Sigmoid colon (tissue), 4 donors: ENCODE data around the gene KRT7.
A peak's percentile ranks its signal among the peaks of the same experiment; 100 is the strongest.

Source experiments
- EP300 ChIP-seq, 4 donors: sonication (generic); formaldehyde crosslinking; IDR thresholded peaks; one replicate each; pipeline ENCODE4 v1.6.1; 2017; ENCODE audit warnings: antibody characterized with exemption in 4 of 4
- POLR2A ChIP-seq, 2 donors: fragments of 450-650 bp; IDR thresholded peaks; one replicate each; pipeline ENCODE4 v1.6.1; 2016; ENCODE audit warnings: antibody characterized with exemption in 2 of 2, mild to moderate bottlenecking in 2 of 2, moderate library complexity in 2 of 2
- POLR2AphosphoS5 ChIP-seq, 4 donors: sonication (generic); formaldehyde crosslinking; IDR thresholded peaks; one replicate each; pipeline ENCODE4 v1.6.1; 2017; ENCODE audit warnings: antibody characterized with exemption in 4 of 4
- TF ChIP-seq, protein P1 (sequence below), 4 experiments: fragments of 450-650 bp in 3 of 4; fragments of 200-600 bp in 1 of 4; IDR thresholded peaks; one replicate each; pipeline ENCODE4 v1.5.1; 2016 to 2019; ENCODE audit warnings: antibody characterized with exemption in 4 of 4, mild to moderate bottlenecking in 3 of 4, moderate library complexity in 2 of 4

DNA sequence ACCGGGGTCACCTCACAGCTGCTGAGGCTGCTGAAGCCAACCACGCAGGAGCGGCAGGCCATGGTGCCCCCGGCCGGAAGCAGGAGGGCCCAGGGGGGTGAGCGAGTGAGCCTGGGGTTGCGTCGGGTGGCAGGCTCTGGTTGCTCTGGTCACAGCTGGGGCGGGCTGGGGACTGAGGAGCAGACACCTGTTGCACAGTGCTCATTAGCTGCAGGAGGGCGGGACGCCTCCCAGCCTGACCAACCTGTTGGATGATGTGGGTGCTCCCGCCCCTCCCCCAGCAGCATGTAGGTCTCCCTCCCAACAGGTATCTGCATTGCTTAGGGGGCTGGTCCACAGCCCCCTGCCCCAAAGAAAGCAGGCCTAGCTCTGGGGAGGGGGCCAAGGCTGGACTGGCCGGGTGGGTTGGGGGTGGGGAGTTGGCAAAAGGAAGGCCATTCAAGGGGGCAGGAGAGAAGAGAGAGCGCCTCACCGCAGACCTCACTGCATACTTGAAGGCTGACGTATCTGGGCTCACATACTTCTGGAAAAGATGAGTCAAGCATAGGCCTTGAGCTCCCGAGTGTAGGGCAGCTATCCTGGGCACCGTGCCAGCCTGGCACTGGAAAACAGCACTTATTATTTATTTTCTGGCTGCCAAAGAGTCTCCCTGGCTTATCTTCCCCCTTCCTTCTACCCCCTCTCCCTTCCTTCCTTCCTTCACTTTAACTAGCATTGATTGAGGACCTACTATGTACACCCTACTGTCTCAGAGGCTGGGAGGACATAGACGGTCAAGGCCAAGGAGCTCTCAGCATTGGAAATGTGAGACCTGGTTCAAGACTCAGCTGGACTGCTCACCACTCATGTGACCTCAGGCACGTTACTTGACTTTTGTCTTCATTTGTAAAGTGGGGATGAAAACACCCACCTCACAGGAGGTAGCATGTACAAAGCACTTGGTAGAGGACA lies 40.9 kb upstream of the KRT7 start, which contains the start of gene KRT80:
- TF ChIP-seq, protein P1, sequence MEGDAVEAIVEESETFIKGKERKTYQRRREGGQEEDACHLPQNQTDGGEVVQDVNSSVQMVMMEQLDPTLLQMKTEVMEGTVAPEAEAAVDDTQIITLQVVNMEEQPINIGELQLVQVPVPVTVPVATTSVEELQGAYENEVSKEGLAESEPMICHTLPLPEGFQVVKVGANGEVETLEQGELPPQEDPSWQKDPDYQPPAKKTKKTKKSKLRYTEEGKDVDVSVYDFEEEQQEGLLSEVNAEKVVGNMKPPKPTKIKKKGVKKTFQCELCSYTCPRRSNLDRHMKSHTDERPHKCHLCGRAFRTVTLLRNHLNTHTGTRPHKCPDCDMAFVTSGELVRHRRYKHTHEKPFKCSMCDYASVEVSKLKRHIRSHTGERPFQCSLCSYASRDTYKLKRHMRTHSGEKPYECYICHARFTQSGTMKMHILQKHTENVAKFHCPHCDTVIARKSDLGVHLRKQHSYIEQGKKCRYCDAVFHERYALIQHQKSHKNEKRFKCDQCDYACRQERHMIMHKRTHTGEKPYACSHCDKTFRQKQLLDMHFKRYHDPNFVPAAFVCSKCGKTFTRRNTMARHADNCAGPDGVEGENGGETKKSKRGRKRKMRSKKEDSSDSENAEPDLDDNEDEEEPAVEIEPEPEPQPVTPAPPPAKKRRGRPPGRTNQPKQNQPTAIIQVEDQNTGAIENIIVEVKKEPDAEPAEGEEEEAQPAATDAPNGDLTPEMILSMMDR (IDR thresholded peaks at IDR 0.05), result no peak
- TF ChIP-seq POLR2A (IDR thresholded peaks at IDR 0.05), result no peak
- TF ChIP-seq POLR2AphosphoS5 (IDR thresholded peaks at IDR 0.05), result peak; percentile 67 to 87 (median 78)
- peak in 2 of 4 donors; percentile 80 to 93 for TF ChIP-seq EP300 (IDR thresholded peaks at IDR 0.05)
